ENCODE measurements around the gene NAB1.
"Not testable (repeated sequence)": the region's sequence is repeated elsewhere in the genome, so short reads cannot be mapped to it uniquely, and the experiment has no call there.

Gene NAB1

GRCh38 chr2:190674966-190675650 is 26.2 kb downstream of the NAB1 start:
- no peak for DNase-seq

DNA sequence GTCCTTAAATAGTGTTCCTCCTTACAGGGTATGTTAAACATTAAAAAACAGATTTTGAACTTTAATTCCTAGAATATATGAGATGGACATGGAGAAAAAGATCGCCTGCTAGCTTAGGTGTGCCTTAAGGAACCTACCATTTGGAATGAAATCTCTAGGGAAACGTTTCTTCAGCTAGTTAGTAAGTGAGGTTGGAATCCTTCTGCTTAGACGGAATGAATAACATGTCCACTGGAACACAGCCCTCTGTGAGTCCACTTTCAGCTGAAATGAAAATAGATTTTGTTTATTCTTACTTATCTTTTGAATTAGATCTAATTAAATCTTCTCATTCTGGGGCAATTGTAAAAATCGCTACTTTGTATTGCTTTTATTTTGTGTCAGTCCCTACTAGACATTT is 28.4 kb downstream of the NAB1 start:
- DNase-seq: no peak

DNA sequence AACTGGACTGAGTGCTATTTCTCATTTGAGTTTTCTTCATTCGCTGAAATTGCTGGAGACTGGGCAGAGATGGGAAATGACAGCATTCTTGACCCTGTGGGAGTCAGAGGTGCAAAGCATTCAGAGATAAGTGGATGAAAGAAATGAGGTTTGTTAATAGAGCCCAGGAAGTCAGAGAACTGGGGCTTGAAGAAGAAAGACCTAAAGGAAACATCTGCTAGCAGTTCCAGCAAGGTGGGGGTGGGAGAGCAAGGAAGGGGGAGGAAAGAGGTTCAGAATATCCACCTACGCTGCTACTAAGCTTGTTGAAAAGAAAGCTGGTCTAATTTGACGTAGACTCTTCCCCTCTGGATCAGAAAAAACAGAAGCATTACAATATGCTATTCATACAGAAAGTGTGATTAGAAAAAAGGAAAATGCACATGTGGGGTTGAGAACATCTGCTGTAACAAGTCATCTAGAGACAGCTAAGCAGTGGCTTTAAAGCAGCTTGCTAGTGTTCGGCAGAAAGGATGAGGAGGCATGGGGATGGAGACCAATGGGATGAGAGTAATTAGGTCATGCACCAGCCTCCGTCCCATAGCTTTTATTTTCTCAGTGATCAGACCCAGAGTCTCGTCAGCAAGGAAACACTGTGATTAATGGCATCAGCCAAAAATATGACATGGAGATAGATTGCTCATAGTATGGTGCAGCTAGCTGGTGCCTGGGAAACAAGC is 29.7 kb downstream of the NAB1 start:
- DNase-seq: no peak

DNA sequence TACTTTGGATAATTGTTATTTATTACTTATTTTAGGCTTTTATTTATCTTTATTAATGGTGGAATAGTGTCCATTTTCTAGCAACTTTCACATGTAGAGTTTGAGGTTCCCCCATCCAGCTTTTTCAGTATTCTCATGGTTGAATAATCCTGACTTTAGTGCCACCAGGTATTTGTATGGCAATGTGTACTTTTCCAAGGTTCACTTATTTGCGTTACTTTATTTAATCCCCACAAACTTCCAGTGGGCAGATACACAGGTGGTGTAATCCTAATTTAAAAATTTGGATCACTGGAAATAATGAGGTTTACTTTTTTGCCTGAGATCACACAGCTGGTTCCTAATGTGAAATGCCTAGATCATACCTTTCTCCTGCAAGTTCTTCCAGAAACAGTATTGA is 30.5 kb downstream of the NAB1 start:
- no peak for DNase-seq

GRCh38 chr2:190679813-190680591 is 31.1 kb downstream of the NAB1 start:
- DNase-seq: no peak

DNA sequence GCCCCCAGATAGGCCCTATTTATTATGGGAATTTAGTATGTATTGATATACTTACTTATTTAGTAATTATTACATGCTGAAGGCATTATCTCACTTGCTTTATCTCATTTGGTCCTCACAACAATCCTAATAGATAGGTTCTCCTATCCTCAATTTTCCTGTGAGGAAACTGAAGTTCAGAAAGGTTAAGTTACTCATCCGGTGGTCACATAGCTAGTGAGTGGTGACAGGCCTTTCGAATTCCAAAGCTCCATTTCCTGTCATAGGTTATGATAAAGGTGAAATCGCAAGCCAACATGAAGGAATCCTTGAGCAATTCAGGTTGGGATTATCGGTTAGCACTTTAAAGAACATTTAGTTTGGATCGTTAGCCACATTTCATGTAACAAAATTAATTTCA is 33.3 kb downstream of the NAB1 start:
- no peak for DNase-seq

DNA sequence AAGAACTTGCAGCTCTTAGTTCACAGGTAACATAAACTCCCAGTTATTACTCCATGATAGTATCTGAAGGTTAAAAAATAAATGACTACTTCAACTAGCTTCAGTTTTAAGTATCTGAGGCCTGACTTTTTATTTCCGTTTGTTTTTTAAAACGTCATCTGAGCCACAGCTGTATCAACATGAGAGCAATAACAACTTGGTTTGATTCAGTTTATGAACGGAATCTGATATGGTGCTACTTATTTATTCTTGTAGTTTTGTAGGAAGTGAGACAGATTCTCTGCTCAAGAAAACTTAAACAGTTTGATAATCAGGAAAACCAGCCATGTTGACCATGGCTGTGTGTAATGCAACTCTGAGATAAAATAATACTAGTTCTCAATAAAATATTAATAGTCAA is 34.9 kb downstream of the NAB1 start:
- no peak for DNase-seq

DNA sequence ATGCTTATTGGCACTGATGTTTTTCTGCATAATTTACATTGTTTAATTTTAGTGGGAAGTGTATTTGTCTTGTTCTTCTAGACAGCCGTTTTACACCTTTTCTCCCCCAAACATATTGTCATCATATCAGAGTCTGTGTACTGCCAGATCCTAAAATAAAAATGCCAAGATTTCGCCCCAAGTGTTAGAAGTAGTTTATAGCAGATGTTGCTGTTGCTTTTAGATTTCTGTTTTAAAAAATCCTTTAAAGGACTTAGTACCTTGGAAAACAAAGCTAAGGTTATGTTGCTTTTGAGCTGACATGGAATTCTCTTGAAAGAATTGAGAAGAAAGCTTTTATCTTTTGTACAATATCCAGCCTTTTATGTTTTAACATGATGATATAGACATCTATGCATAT is 36.0 kb downstream of the NAB1 start:
- DNase-seq: no peak

- DNase-seq: no peak
Observed at GRCh38 chr2:190685333-190685732, 36.5 kb downstream of the NAB1 start.

- DNase-seq: no peak
Observed at GRCh38 chr2:190693533-190694232, 44.8 kb downstream of the NAB1 start.

DNA sequence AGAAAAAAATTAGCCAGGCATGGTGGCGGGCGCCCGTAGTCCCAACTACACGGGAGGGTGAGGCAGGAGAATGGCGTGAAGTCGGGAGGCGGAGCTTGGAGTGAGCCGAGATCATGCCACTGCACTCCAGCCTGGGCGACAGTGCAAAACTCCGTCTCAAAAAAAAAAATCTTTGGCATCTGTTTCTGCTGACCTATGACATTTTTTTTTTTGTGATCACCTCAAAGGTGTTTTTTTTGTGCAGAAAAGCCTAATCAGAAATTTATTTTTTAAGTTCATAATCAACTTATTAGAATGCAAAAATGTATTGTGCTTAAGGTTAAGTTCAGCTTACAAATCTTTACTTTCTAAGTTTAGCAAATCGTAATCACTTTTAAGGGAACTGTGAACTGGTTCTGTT is 45.6 kb downstream of the NAB1 start:
- DNase-seq: no peak

DNA sequence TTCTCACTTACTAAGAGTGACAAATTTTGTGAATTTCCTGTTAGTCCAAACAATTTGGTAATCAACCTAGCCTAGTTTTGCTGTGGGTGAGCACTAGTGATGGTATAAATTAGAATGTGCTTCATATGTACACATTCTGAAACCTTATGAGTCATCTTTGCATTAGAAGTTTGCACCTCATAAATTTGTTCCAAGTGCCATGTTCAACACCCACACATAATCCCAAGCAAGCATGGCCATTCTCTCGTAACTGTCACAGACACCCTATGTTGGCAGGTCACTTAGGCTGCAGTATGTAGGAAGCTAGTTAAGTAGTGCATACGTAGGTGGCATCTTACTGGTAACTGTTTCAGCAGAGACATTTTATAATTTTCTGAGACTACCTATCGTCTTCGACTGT is 46.9 kb downstream of the NAB1 start:
- no peak for DNase-seq

DNA sequence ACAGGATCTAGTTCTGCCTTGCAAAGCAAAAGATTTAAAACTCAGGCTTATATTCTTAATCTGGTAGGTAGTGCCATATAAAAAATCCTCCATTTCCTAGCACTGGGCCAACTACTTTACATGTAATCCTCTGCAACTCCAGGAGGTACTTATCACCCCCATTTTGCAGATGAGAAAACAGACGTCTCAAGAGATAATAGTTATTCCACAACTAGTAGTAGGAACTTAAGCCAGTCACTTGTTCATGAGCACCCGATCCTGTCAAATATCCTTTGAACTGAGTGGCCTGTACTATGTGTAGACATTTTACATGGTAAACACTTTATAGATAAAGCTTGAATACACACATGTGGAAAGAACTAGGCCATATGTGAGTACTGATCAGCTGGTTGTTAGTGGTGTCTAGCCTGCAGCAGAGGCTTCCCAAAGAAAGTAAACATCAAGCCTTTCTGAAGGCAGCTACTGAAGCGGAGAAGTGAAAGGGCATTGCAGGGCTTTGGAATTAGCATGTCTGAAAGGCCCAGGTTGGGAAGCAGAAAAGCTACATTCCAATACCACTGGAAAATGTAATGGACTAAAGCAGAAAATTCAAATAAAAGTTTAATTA is 48.0 kb downstream of the NAB1 start:
- DNase-seq: no peak

DNA sequence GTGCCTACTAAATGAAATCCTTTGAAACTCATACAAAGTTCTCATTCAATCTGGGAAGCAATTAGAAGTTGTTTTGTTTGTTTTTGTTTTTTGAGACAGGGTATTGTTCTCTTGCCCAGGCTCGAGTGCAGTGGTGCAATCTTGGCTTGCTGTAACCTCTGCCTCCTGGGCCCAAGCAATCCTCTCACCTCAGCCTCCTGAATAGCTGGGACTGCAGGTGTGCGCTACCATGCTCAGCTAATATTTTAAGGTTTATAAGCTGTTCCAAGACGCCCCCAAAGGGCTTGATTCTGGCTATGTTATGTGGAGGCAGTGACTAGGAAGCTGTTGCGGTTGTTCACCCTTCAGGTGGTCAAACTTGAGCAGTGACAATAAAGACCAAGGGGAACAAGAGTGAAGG is 48.5 kb downstream of the NAB1 start:
- no peak for DNase-seq

DNA sequence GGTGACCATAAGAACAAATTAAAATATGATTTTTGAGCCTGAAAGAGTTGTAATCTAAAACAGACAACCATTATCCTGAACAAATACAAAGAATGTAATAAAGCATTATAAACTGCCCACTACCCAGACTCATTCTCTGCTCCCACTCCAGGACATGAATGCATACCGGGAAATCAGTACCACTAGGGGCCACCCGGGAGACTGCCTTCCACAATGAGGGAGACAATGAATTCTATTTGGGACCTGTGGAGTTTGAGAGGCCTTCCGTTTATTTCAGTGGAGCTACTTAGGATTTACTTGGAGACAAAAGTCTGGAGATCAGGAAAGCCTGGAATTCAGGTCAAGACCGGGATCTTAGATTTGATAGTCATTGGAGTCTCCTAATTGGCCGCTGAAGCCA is 50.0 kb downstream of the NAB1 start:
- DNase-seq: no peak

DNA sequence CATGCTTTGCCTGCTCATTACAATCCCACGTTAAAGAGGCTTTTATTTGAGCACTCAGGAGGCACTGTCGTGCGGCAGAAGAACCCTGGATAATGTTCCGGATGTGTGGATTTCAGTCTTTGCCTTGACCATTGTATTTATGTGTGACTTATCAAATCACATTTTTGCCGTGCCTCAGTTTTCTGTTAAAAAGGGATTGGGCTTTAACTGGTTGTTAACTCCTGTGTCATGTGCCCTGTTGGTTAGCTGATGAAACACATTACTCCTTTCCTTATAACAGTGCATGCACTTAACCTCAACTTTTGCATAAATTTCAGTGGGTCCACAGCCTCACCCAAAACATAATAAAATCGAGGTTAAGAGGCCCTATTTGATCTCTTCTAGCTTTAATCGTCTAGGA is 52.7 kb downstream of the NAB1 start:
- DNase-seq: no peak

GRCh38 chr2:190705280-190705679 is 56.4 kb downstream of the NAB1 start:
- no peak for DNase-seq

- DNase-seq: no peak
Observed at GRCh38 chr2:190707726-190708125, 58.8 kb downstream of the NAB1 start.

DNA sequence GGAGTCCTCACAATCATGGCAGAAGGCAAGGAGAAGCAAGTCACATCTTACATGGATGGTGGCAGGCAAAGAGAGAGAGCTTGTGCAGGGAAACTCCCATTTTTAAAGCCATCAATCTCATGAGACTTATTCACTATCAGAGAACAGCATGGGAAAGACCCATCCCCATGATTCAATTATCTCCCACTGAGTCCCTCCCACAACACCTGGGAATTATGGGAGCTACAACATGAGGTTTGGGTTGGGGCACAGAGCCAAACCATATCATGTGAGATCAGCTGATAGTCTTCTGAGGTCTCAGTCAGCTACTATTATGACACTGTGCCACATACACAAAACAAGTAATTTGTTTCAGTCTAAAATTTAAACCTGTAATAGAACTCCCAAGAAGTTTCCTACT is 59.8 kb downstream of the NAB1 start:
- not testable (repeated sequence) for DNase-seq

DNA sequence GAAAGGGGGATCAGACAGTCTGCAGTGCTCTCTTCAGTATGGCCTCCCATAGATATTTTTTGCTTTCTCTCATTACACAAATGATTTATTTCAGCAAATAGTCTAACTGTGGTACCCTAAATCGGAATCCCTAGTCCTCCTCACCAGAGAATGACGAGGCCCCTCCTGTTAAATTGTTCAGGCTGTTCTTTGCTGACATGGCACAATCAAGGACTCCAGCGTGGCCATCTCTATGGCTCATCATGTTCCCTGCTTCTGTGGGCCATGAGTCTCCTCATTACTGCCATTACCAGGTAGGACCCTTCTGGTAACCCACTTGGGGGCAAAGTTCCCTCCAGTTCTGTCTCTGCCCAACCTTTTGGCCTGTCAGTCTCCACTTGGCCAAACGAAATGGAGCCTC is 62.2 kb downstream of the NAB1 start:
- no peak for DNase-seq

- DNase-seq: no peak
Observed at GRCh38 chr2:190713471-190713870, 64.6 kb downstream of the NAB1 start.

- no peak for DNase-seq
Observed at GRCh38 chr2:190714958-190715357, 66.1 kb downstream of the NAB1 start.

DNA sequence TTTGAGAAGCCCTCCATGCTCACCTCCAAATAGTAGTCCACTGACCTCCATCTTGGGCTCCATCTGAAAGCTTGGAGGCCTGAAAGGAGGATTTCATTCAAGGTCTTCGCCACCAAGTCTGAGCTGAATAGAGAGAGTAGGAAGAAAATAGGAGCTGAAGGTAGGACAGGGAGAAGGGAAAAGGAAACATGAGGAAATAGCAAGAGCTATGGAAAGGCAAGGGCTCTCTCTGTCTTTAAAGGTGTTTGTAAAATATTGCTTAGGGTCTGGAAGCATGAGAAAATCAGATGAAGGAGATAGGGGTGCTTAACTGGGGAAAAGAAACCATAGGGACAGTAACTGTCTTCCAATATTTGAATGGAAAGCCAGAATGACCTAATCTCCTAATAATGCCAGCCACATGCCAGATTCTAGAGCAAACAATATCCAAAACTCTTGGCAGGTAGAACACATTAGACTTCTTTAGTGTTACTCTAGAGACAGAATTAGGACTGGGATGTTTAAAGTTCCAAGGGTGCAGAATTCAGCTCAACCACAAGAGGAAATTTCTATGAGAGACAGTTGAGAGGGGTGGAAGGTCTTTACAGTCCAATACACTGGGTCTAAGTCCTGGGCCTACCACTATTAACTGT is 67.4 kb downstream of the NAB1 start:
- no peak for DNase-seq

Data from NCI-H2081 treated with DMSO at 0.1 percent for 48 hours (cell line).